ENCODE measurements around the gene CAP2. TPM values are rescaled to one million over a fixed set of nuclear protein-coding genes. Genes with fewer than 3 reads are reported as not detected.

Gene CAP2
- total and polyA plus RNA-seq, 2 experiments from 2014 or later = 6.7 to 9.1 TPM

DNA sequence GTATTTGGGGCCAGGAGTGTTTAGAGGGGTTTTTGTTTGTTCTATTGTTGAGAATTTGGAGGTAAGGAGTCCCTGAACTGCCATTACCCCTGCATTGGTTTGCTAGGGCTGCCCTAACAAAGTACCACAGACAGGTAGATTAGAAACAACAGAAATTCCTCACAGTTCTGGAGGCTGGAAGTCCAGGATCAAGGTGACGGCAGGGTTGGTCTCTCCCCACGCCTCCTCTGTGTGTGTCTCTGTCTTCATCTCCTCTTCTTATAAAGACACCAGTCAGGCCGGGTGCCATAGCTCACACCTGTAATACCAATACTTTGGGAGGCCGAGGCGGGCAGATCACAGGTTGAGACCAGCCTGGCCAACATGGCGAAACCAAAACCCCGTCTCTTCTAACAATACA lies 109.7 kb downstream of the CAP2 start:
- Histone ChIP-seq H3K4me2 (no peak overlapping the region), H3K27ac (ENCODE audit: low read depth) (no peak overlapping the region), H2AFZ (no peak overlapping the region), H3K9me2 (ENCODE audit: insufficient read depth) (no peaks in the 10 kb centered on the region; the same call in 1 of the 2 replicates), H3K79me2 (replicated peaks; ENCODE audit: insufficient read depth) (no peaks in the 10 kb centered on the region), H4K20me1 (replicated peaks; ENCODE audit: insufficient read depth) (no peaks in the 10 kb centered on the region), H3K36me3 (ENCODE audit: insufficient read depth) (no peaks in the 10 kb centered on the region), H3K4me3 (no peak overlapping the region), H3K4me1 (ENCODE audit: insufficient read depth) (no peaks in the 10 kb centered on the region), H3K27me3 (ENCODE audit: insufficient read depth) (no peaks in the 10 kb centered on the region), H3F3A (replicated peaks; ENCODE audit: low read depth) (no peaks in the 10 kb centered on the region)
- DNase-seq (ENCODE audit: low spot score) = no peak
- no peaks in the 10 kb centered on the region; the same call in 2 of the 3 replicates for H3K4me1 Mint-ChIP-seq
- H3K27ac Mint-ChIP-seq = no peak overlapping the region
- H3K27me3 Mint-ChIP-seq (ENCODE audit: insufficient read depth, low read depth, poor library complexity) = no peaks in the 10 kb centered on the region
- TF ChIP-seq STAT1 (IDR thresholded peaks at IDR 0.05; ENCODE audit: unreplicated experiment) (no peak), ZNF331 (CRISPR knock-in tag; IDR thresholded peaks at IDR 0.05; ENCODE audit: low read depth) (no peak), JUNB (IDR thresholded peaks at IDR 0.05; ENCODE audit: unreplicated experiment) (no peak), ZNF114 (CRISPR knock-in tag; IDR thresholded peaks at IDR 0.05) (no peak), NANOG (IDR thresholded peaks at IDR 0.05; ENCODE audit: borderline replicate concordance) (no peak), CREB1 (CRISPR knock-in tag; IDR thresholded peaks at IDR 0.05; ENCODE audit: low read depth) (no peak), EZH2 (IDR thresholded peaks at IDR 0.05; ENCODE audit: low read depth, unreplicated experiment) (no peak)
- TF ChIP-seq, protein P1, sequence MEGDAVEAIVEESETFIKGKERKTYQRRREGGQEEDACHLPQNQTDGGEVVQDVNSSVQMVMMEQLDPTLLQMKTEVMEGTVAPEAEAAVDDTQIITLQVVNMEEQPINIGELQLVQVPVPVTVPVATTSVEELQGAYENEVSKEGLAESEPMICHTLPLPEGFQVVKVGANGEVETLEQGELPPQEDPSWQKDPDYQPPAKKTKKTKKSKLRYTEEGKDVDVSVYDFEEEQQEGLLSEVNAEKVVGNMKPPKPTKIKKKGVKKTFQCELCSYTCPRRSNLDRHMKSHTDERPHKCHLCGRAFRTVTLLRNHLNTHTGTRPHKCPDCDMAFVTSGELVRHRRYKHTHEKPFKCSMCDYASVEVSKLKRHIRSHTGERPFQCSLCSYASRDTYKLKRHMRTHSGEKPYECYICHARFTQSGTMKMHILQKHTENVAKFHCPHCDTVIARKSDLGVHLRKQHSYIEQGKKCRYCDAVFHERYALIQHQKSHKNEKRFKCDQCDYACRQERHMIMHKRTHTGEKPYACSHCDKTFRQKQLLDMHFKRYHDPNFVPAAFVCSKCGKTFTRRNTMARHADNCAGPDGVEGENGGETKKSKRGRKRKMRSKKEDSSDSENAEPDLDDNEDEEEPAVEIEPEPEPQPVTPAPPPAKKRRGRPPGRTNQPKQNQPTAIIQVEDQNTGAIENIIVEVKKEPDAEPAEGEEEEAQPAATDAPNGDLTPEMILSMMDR (conservative IDR thresholded peaks at IDR 0.05; ENCODE audit: low read depth in 2 of 2) = no peak
- TF ChIP-seq, protein P2, sequence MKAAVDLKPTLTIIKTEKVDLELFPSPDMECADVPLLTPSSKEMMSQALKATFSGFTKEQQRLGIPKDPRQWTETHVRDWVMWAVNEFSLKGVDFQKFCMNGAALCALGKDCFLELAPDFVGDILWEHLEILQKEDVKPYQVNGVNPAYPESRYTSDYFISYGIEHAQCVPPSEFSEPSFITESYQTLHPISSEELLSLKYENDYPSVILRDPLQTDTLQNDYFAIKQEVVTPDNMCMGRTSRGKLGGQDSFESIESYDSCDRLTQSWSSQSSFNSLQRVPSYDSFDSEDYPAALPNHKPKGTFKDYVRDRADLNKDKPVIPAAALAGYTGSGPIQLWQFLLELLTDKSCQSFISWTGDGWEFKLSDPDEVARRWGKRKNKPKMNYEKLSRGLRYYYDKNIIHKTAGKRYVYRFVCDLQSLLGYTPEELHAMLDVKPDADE (IDR thresholded peaks at IDR 0.05) = no peak
- TF ChIP-seq, protein P3, sequence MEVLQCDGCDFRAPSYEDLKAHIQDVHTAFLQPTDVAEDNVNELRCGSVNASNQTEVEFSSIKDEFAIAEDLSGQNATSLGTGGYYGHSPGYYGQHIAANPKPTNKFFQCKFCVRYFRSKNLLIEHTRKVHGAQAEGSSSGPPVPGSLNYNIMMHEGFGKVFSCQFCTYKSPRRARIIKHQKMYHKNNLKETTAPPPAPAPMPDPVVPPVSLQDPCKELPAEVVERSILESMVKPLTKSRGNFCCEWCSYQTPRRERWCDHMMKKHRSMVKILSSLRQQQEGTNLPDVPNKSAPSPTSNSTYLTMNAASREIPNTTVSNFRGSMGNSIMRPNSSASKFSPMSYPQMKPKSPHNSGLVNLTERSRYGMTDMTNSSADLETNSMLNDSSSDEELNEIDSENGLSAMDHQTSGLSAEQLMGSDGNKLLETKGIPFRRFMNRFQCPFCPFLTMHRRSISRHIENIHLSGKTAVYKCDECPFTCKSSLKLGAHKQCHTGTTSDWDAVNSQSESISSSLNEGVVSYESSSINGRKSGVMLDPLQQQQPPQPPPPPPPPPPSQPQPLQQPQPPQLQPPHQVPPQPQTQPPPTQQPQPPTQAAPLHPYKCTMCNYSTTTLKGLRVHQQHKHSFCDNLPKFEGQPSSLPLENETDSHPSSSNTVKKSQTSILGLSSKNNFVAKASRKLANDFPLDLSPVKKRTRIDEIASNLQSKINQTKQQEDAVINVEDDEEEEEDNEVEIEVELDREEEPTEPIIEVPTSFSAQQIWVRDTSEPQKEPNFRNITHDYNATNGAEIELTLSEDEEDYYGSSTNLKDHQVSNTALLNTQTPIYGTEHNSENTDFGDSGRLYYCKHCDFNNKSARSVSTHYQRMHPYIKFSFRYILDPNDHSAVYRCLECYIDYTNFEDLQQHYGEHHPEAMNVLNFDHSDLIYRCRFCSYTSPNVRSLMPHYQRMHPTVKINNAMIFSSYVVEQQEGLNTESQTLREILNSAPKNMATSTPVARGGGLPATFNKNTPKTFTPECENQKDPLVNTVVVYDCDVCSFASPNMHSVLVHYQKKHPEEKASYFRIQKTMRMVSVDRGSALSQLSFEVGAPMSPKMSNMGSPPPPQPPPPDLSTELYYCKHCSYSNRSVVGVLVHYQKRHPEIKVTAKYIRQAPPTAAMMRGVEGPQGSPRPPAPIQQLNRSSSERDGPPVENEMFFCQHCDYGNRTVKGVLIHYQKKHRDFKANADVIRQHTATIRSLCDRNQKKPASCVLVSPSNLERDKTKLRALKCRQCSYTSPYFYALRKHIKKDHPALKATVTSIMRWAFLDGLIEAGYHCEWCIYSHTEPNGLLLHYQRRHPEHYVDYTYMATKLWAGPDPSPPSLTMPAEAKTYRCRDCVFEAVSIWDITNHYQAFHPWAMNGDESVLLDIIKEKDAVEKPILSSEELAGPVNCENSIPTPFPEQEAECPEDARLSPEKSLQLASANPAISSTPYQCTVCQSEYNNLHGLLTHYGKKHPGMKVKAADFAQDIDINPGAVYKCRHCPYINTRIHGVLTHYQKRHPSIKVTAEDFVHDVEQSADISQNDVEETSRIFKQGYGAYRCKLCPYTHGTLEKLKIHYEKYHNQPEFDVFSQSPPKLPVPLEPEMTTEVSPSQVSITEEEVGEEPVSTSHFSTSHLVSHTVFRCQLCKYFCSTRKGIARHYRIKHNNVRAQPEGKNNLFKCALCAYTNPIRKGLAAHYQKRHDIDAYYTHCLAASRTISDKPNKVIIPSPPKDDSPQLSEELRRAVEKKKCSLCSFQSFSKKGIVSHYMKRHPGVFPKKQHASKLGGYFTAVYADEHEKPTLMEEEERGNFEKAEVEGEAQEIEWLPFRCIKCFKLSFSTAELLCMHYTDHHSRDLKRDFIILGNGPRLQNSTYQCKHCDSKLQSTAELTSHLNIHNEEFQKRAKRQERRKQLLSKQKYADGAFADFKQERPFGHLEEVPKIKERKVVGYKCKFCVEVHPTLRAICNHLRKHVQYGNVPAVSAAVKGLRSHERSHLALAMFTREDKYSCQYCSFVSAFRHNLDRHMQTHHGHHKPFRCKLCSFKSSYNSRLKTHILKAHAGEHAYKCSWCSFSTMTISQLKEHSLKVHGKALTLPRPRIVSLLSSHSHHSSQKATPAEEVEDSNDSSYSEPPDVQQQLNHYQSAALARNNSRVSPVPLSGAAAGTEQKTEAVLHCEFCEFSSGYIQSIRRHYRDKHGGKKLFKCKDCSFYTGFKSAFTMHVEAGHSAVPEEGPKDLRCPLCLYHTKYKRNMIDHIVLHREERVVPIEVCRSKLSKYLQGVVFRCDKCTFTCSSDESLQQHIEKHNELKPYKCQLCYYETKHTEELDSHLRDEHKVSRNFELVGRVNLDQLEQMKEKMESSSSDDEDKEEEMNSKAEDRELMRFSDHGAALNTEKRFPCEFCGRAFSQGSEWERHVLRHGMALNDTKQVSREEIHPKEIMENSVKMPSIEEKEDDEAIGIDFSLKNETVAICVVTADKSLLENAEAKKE (CRISPR knock-in tag; IDR thresholded peaks at IDR 0.05) = no peak
- no peak for ATAC-seq
- no peaks in the 10 kb centered on the region for H3K9me3 Mint-ChIP-seq
- H3K4me3 Mint-ChIP-seq = no peak overlapping the region
- H3K36me3 Mint-ChIP-seq (ENCODE audit: low read depth) = no peaks in the 10 kb centered on the region; the same call in 2 of the 3 replicates

All from GM23338 (cell line).